Heart right ventricle (tissue), 16 donors: ENCODE results near the gene LYPD5. TPM values are rescaled to one million over a fixed set of nuclear protein-coding genes. Genes with fewer than 3 reads are reported as not detected.
"Not testable (repeated sequence)": the region's sequence is repeated elsewhere in the genome, so short reads cannot be mapped to it uniquely, and the experiment has no call there.

Experiments
- ATAC-seq, 8 donors: fragments of 200-7000 bp; cut with Tn5 transposase; one replicate each; pipeline ENCODE4 v1.9.1; 2020; ENCODE audit warnings: mild to moderate bottlenecking in 8 of 8, moderate library complexity in 8 of 8, moderate number of reproducible peaks in 1 of 8
- DNase-seq, 2 donors: peaks; one replicate each; pipeline ENCODE4 v3.0.0-alpha.2; 2020
- H3K27ac ChIP-seq, 10 donors: fragments of 200-600 bp; sonication (generic) in 2 of 10; one replicate each; pipeline versions ENCODE4 v1.5.0 to v1.8.0; 2020 to 2022; ENCODE audit warnings: mild to moderate bottlenecking in 3 of 10
- H3K27me3 ChIP-seq, 7 donors: fragments of 200-600 bp; one replicate each; pipeline ENCODE4 v1.8.0; 2021 to 2022; ENCODE audit warnings: mild to moderate bottlenecking in 2 of 7
- H3K36me3 ChIP-seq, 9 donors: fragments of 200-600 bp; sonication (generic) in 1 of 9; one replicate each; pipeline versions ENCODE4 v1.5.0 to v1.8.0; 2020 to 2022; ENCODE audit warnings: mild to moderate bottlenecking in 2 of 9
- H3K4me1 ChIP-seq, 9 donors: fragments of 200-600 bp; sonication (generic) in 1 of 9; one replicate each; pipeline versions ENCODE4 v1.5.0 to v1.8.0; 2020 to 2022; ENCODE audit warnings: mild to moderate bottlenecking in 4 of 9
- H3K4me3 ChIP-seq, 10 donors: fragments of 200-600 bp; sonication (generic) in 2 of 10; one replicate each; pipeline versions ENCODE4 v1.5.0 to v1.8.0; 2020 to 2022; ENCODE audit warnings: mild to moderate bottlenecking in 7 of 10, moderate library complexity in 2 of 10
- H3K9me3 ChIP-seq, 11 donors: fragments of 200-600 bp in 10 of 11; sonication (generic) in 2 of 11; one replicate each; pipeline versions ENCODE4 v1.5.0 to v1.8.0; 2013 to 2022; ENCODE audit warnings: mild to moderate bottlenecking in 2 of 11, control low read depth in 1 of 11, moderate library complexity in 1 of 11
- WGBS, 2 donors: extraction: QIAGEN DNeasy Blood & Tissue Kit; methylation state at CpG; one replicate each; pipeline ENCODE4 v1.1.7; 2013; ENCODE audit warnings: inconsistent platforms in 1 of 2; 5-methylcytosine and 5-hydroxymethylcytosine counted together
- intact Hi-C, 10 donors: fragments of 100-400 bp; cut with DNase I; formaldehyde crosslinking; loops; one replicate each; pipeline versions ENCODE4 v1.11.1 to v1.14.2; 2022
- polyA plus RNA-seq, 2 donors: library from polyadenylated mRNA; stranded (reverse); fragments of 200-250 nt; gene quantifications; one replicate each; pipeline ENCODE4 v1.2.3, GENCODE V29; 2013
- total RNA-seq, 10 donors: library from RNA; stranded (reverse); fragmentation: NEBNext Ultra II Directional in 3 of 10; extraction: Animal tissue kit (Norgen Biotek cat#: 25700) in 3 of 10; gene quantifications; one replicate each; pipeline versions ENCODE4 v1.2.1 to v1.2.4, GENCODE V29; 2021 to 2023
- TF ChIP-seq, protein P1 (sequence below), 9 donors: fragments of 200-600 bp; sonication (generic) in 2 of 9; IDR thresholded peaks; one replicate each; pipeline versions ENCODE4 v1.5.0 to v1.8.0; 2021 to 2022; ENCODE audit warnings: antibody characterized with exemption in 9 of 9, mild to moderate bottlenecking in 5 of 9, moderate library complexity in 1 of 9
- donor health status: Arrhythmogenic right ventricular cardiomyopathy.
- donor health status: ischemic (EF 13 %, LVEDD 7.1; RV severe dilation, severe dysfunction).
- donor health status: healthy with polysubstance abuse.
- donor health status: DM: no; HTN: yes; CAD: no.
- donor health status: DM: no; HTN: no; CAD: no.
- donor health status: ischemic (EF 25% LVEDD 6.9; RV normal size, moderate dysfunction).
- donor health status: ischemic (EF 25% LVEDD 5.7; RV mildly dilated, moderate dysfunction).
- donor health status: healthy.
- donor health status: DM: yes; HTN: yes; CAD: no.
- donor health status: Ischemic cardiomyopathy.
- donor health status: ischemic (EF 35%, LVEDD 5.7; RV mildly dilated, moderate dysfunction).
- donor health status: nonischemic (EF 11% LVEDD 7.7; RV severe dilation, severe dysfunction).
- donor health status: DM: yes; HTN: yes; CAD: no.
- donor health status: PGD.
- donor health status: ischemic (EF 29% LVEDD 5.4; RV normal size, mild dysfunction).
- donor health status: nonischemic (EF 23%, LVEDD 6.1; RV moderate dilation, normal function).

The LYPD5 gene
- total and polyA plus RNA-seq, 12 donors: 0.24 to 5.3 (median 0.90) TPM

DNA sequence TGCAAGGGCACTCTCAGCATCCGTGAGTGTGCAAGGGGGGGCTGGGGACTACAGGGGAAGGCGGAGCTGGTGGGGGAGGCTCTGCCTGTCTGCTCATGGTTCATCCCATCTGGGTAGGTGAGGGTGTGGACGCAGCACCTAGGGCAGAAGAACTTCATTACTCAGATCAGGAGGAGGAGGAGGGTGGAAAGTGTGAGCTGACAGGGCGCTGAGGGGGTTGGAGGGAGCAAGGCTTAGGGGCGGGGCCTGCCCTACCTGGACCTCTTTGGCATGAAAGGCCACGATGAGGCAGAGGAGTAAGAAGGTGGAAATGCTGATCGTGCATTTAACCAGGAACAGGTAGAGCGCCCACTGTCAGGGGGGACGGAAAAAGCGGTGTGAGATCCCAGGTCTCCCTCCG is 26.0 kb downstream of the LYPD5 start:
- TF ChIP-seq, protein P1, sequence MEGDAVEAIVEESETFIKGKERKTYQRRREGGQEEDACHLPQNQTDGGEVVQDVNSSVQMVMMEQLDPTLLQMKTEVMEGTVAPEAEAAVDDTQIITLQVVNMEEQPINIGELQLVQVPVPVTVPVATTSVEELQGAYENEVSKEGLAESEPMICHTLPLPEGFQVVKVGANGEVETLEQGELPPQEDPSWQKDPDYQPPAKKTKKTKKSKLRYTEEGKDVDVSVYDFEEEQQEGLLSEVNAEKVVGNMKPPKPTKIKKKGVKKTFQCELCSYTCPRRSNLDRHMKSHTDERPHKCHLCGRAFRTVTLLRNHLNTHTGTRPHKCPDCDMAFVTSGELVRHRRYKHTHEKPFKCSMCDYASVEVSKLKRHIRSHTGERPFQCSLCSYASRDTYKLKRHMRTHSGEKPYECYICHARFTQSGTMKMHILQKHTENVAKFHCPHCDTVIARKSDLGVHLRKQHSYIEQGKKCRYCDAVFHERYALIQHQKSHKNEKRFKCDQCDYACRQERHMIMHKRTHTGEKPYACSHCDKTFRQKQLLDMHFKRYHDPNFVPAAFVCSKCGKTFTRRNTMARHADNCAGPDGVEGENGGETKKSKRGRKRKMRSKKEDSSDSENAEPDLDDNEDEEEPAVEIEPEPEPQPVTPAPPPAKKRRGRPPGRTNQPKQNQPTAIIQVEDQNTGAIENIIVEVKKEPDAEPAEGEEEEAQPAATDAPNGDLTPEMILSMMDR (IDR thresholded peaks at IDR 0.05): no peak
- intact Hi-C loops: no loop called here
- ATAC-seq: no peak
- no peaks in the 10 kb centered on the region for H3K9me3 ChIP-seq
- peaks cover 0 to 7% (median 0%) of the 10 kb centered on the region in 7 donors for H3K27me3 ChIP-seq
- H3K4me3 ChIP-seq: no peak overlapping the region
- peaks cover 0 to 56% (median 16%) of the 10 kb centered on the region in 9 donors for H3K4me1 ChIP-seq
- WGBS, 2 donors: 62 to 75% methylated on average over 11 of the region's 11 CpGs
- H3K27ac ChIP-seq: no peak overlapping the region
- H3K36me3 ChIP-seq: no peaks in the 10 kb centered on the region
- DNase-seq: no peak

DNA sequence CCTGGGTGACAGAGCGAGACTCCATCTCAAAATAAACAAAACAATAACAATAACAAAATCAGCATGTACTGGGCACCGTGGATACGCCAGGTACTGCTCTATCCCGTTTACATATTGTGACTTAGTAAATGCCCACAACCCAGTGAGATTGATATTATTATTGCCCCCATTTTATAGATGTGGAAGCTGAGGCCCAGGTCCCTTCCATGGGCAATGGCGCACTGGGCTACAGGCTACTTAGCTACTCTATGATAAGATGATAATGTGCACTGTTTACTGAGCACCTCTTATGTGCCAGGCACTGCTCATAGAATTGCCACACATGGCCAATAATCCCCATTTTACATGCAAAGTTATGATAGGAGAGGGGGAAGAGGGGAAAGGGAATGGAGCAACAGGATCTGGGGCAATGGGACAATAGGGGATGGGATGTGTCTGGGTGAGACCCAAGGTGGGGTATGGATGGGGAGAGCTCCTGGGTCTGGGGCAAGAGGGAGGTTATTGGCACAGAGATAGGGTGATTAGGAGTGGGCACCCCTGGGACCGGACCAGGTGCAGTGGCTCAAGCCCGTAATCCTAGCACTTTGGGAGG is 26.9 kb downstream of the LYPD5 start:
- WGBS, 2 donors: 93 to 95% methylated on average over 7 of the region's 7 CpGs
- no peak for ATAC-seq

DNA sequence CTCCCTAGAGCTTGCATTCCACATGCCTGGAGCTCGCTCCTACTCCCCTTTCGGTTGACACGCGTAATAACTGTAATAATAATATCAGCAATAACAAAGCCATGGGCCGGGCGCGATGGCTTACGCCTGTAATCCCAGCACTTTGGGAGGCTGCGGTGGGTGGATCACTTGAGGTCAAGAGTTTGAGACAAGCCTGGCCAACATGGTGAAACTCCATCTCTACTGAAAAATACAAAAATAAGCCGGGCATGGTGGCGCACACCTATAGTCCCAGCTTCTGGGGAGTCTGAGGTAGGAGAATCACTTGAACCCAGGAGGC is 27.3 kb downstream of the LYPD5 start:
- peak in 1 of 8 donors; percentile 2 for ATAC-seq
- H3K27me3 ChIP-seq, H3K27ac ChIP-seq, DNase-seq, H3K9me3 ChIP-seq, H3K36me3 ChIP-seq: not testable (repeated sequence)
- 61 to 68% methylated on average over 11 of the region's 11 CpGs for WGBS, 2 donors
- Histone ChIP-seq H3K4me3 (peak overlapping the region in 8 of 10 donors; percentile 18 to 40 (median 30)), H3K4me1 (peaks cover 0 to 48% (median 16%) of the 10 kb centered on the region in 9 donors)
- intact Hi-C loops: loop anchor here in 1 of 10 donors (2.0 kb wide), 1 partner anchor 34 kb away; no protein-coding TSS in a partner anchor

More for the DNA sequence above, 26.9 kb downstream of the LYPD5 start:
- Histone ChIP-seq H3K27me3 (peaks cover 0 to 6% (median 0%) of the 10 kb centered on the region in 7 donors), H3K4me1 (peaks cover 0 to 48% (median 16%) of the 10 kb centered on the region in 9 donors), H3K4me3 (no peak overlapping the region), H3K9me3 (no peaks in the 10 kb centered on the region), H3K36me3 (no peaks in the 10 kb centered on the region), H3K27ac (no peak overlapping the region)
- TF ChIP-seq, protein P1 (IDR thresholded peaks at IDR 0.05): no peak
- intact Hi-C loops: loop anchor here in 1 of 10 donors (2.0 kb wide), 1 partner anchor 35 kb away; no protein-coding TSS in a partner anchor
- no peak for DNase-seq

DNA sequence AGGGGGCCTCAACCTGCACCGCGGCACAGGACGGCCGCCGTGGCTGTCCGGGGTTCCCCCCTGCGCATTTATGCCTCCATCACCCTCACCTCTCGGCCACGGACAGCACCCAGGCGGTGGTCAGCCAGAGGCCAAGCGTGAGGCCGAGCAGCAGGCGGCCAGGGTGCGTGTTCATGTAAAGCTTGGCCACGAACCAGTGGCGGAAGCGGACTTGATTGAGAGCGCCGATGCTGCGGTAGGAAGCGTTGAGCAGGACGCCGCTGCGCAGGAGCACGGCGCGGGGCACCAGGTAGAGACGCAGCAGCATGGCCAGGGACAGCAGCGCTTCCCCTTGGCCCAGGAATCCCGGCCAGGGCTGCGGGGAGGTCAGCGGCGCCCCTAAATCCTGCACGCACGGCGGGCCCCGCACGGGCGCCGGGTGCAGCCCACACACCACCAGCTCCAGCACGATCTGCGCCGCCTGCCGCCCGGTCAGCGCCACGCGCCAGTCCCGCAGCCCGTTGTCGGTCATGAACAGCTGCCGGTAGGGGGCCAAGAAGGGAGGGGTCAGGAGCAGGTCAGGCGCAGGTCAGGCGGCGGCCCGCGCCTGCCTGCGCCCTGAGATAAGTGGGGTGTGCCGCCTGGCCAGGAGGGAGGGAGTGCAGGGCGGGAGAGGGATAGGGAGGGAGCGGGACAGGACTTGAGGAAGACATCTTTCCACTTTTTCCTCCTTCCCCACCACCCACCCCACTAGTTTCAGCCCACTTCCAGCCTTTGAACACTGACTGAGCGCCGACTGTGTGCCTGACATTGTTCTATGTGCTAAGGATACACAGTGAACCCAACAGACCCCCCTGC is 27.9 kb downstream of the LYPD5 start:
- intact Hi-C loops: loop anchor here in 1 of 10 donors (2.0 kb wide), 1 partner anchor 34 kb away; no protein-coding TSS in a partner anchor
- DNase-seq (peak; percentile 59 to 65), ATAC-seq (peak; percentile 79 to 92 (median 86))
- no peaks in the 10 kb centered on the region for H3K36me3 ChIP-seq
- peaks cover 0 to 45% (median 16%) of the 10 kb centered on the region in 9 donors for H3K4me1 ChIP-seq
- no peak overlapping the region for H3K27ac ChIP-seq
- TF ChIP-seq, protein P1 (IDR thresholded peaks at IDR 0.05): peak; percentile 24 to 85 (median 57)
- 6 to 11% methylated on average over 63 of the region's 63 CpGs for WGBS, 2 donors
- no peaks in the 10 kb centered on the region for H3K9me3 ChIP-seq
- H3K27me3 ChIP-seq: peaks cover 0 to 6% (median 0%) of the 10 kb centered on the region in 7 donors
- peak overlapping the region in 9 of 10 donors; percentile 14 to 40 (median 30) for H3K4me3 ChIP-seq
